COLO668 (cell line): Measurements from ENCODE around the gene LTBP1.
A peak's percentile ranks its signal among the peaks of the same experiment; 100 is the strongest.
"Not testable (repeated sequence)": the region's sequence is repeated elsewhere in the genome, so short reads cannot be mapped to it uniquely, and the experiment has no call there.

ENCODE experiments used
- DNase-seq: peaks from one replicate; lab custom pipeline; 2025; ENCODE audit not compliant: unreplicated experiment; lab: John Stamatoyannopoulos, UW

Gene LTBP1

DNA sequence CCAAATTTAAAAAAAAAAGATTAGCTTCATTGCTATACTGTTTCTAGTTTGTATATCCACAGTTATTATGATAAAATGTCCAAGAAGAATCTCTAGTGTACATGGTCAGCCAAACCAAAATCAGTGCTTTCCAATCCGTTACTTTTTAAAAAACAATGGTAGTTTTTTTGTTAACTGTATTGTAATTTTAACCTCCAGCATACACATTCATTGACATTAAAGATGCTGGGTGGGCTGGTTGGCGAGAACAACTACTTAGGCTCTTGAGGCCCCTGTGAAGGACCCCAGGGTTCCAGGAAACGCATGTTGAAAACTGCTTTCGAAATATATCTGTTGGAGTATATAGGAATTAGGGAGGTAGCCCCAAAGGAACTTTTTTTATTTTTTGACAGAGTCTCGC is 422.4 kb downstream of the LTBP1 start:
- no peak for DNase-seq

DNA sequence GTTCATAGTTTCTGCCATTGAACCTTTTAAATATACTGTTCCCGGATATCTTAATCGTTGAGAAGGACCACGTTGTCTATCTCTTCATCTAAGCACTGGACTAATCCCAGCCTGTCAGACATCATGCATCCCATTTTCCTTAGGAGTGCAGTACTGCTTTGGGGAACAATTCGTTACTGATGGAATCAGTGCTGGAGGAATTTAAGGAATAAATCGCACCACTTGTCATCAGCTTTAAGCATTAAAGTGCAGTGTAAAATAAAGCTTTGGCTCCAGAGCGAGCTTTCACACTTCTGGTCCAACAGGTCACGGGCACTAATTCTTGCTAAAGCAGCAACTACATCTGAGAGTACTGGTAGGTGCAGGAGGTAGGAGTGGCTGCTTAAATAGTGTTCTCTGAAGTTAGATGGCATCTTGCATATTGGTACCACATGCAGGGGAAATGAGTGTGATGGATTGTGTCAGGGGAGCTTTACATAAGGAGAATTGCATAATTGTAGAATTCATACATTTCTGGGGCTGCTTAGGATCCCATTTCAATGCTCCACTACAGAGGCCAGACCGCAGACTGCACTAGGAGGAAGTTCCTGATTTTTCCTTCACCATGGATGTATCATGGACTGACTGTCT is 424.0 kb downstream of the LTBP1 start:
- no peak for DNase-seq

DNA sequence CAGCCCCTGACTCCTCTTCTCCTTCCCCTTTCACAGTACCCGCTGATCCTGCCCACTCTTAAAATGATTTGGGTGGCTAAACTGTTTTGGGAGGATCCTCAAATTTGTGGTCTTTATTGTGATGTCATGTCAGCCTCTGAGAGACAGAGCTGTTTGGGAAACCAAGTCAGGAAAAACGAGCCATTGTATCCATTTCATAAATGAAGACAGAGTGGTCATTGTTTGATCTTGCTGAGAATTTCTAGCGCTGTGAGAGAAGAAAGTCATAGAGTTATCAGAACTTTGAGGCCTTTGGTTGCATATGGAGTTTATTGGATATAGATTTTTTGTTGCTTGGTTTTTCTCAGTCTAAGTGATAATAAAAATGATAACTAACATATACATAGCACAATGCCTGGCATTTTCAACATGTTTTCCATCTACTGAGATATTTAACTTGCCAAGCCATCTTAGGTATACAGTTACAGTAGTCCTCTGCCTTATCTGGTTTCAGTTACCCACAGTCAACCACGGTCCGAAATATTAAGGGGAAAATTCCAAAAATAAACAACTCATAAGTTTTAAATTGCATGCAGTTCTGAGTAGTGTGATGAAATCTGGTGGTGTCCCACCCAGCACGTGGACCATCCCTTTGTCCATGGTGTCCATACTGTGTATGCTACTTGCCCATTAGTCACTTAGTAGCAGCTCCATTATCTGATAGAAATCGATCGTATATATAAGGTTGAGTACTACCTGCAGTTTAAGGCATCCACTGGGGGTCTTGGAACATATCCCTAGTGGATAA is 424.7 kb downstream of the LTBP1 start:
- no peak for DNase-seq

DNA sequence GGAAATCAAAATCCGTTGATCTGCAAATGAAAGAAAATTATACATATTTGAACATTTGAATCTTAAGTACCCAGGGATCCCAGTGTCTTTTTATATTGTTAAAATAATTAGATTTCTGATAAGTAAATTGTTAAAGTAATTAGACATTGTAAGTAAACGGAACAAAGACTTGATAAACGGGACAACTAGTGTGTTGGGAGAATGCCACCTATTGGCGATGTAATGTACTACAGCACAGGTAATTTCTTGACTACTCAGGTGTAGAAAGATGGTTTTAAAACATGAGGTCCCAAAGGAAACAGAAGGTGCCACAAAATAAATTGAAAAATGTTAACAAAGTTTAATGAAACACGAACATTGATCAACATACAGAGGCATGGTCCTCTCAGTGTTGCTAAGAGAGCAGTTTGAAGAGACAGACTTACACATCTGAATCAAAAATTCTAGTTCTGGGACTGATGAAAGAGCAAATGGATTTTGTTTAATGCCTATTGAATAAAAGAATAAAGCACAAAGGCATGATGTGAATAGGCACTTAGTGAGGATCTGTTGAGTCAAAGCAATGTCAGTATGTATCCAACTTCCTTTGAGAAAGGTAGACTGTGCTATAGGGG is 426.3 kb downstream of the LTBP1 start:
- peak; percentile 31 for DNase-seq

DNA sequence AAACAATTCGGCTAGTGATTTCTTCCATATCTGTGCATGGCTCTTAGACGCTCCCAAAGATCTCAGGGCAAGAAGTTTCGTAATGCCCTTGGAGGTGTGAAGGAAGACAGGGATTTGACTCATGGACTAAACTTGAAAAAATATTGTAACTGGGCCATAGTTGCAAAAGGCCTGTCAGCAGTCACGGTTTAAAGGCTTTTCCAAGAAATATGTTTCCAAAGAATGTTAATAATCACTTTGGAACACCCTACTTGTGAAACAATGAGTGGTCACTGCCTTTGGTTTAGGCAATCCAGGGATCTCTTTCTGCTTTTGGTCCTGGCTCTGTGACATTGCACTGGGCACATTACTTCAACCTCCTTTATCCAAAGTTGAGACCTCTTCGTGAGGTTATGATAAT is 427.2 kb downstream of the LTBP1 start:
- no peak for DNase-seq

DNA sequence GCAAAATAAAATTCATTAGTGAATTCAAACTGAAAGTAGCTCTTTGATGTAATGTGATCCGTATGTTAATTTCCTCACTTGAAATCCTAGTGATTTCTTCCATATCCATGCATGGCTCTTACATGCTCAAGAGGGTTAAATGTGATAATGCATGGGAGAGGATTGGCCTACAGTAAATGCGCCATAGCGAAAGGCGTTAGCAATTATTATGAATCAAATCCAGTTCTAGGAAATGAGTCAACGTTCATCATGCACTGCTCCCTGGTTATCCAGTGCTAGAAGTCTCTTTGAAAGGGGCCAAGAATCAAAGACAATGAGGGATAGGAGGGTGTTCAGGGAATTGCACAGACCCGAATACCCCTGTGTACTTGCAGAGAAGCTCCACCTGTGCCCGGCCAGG is 428.3 kb downstream of the LTBP1 start:
- DNase-seq = no peak

DNA sequence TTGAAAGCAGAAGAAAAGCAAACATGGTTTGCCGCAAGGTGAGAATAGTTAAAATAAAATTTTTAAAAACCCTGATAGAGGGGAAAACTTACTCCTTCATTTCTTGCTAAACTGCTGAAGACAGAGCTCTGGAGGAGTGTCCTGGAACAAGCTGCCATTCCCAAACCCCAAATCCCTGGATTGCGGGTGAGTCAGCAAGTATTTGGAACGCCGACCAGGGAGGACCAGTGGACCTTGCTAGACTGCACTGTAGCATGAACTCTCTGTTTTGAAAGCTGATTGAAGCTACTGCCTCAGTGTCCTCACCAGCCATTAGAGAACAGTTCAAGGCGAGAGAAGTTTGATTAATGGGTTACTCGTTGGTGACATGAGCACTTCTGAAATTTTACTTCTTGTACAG is 430.3 kb downstream of the LTBP1 start:
- no peak for DNase-seq

DNA sequence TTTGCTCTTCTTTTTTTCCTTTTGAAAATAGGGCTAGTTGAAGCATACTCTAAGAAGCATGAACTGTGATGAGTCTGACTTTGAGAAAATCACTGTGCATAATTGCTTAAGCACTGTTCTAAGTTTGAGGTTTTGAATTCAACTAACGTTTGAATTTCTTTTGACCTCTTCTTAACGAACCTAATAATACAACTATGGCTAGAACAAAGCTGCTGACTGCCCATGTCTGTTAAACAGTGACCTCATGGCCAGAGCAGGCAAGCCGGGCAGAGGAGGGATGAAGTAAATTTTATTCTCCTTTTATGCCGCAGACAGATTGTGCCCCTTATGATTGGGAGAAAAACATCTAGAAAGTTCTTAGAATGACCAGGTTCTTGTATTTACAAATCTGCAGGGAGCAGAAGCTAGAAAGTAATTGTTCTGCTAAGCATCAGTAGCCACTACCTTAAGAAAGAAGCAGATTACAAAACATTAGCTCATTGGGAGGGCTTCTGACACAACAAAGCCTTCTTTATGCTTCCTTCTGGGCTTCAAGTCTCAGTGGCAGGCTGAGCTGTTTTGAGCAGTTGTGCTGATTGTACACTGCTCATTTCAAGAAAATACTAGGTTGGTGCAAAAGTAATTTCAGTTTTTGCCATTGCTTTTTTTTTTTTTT is 431.9 kb downstream of the LTBP1 start:
- no peak for DNase-seq

DNA sequence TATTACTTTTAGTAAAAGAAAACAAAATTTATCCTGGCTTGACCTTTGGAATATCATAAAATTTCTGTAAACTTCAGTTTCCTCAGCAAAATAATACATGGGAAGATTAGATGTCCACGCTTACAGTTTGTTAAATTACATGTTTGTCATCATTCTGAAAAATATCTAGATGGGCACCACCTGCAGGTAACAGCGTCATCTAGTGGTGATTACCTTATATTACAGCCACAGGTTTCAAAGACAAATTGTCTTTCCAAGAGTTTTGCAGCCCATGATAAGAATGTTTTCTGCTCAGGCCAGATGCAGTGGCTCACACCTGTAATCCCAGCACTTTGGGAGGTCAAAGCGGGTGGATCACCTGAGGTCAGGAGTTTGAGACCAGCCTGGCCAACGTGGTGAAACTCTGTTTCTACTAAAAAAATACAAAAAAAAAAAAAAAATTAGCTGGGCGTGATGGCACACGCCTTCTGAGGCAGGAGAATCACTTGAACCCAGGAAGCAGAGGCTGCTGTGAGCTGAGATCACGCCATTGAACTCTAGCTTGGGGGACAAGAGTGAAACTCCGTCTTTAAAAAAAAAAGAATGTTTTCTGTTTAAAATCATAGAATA is 433.4 kb downstream of the LTBP1 start:
- DNase-seq = no peak

DNA sequence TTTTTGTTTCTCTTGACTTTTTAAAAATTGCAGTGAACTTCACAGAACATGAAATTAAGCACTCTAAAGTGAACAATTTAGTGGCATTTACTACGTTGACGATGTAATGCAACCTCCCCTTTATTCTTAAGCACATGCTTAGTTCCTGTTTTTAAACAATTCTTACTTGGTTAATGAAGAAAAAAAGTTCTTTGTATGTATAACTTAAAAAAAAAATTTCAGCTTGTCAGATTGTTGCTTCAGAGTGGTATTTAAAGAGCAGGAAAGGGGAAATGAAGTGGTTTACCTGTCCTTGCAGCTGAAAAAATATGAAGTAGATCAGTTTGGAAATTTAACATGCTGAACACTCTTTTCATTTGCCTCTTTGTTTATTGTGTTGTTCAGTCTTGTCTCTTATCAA is 434.0 kb downstream of the LTBP1 start:
- no peak for DNase-seq

DNA sequence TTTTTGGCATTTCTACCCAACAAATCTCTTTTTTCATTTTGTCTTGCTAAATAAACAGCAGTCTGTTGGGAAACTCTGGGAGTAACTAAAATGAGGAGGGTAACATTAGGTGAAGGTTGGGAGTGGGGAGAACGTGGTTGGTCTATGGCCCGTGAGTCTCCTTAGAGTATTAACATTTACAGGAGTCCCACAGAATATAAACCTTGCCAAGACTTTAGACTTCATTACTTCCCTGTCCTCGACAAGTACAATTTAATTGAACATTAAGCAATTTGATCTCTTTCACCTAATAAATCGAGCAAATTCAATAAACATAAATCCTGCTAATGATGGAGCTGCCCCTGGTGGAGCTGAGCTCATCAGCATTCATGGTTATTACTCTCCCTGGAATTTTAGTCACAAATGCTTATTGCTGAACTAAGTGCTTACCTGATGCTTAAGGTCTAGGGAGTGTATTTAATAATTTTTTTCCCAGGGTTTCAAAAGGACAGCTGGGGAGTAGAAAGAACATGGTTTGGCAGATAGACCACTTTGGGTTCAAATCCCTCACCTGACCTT is 434.6 kb downstream of the LTBP1 start:
- DNase-seq = no peak

DNA sequence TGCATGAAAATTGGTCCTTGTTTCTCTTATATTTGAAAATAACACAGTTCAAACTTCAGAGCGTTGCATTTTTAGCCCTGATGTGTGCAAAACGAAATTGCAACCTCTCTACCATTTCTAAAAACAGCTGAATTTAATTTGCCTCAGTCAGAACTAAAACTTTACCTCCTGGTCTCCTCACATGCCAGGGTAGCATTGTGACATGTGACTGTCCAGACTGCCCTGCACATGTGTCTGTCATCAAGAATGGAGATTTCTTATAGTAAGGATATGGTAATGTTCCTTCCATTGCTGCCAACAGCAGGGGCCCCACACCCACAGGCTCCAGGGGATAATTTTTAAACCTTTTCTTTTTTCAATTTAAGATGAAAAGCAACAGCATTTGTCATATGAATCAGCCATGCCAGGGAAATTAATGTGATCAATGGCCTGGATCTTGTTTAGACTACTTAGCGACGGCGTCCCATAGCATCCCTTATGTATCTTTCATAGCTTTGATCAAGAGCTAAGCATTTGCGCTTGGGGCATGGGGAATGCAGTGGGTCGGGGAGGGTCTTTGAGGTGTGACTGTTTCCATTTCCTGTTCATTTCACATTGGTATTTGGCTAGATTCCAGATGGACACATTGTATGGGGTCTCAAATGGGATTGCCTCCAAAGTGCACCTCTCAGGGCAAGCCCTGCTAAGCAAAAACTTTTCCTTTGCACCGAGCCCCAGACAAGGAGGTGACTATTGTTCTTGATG is 437.3 kb downstream of the LTBP1 start:
- no peak for DNase-seq

DNA sequence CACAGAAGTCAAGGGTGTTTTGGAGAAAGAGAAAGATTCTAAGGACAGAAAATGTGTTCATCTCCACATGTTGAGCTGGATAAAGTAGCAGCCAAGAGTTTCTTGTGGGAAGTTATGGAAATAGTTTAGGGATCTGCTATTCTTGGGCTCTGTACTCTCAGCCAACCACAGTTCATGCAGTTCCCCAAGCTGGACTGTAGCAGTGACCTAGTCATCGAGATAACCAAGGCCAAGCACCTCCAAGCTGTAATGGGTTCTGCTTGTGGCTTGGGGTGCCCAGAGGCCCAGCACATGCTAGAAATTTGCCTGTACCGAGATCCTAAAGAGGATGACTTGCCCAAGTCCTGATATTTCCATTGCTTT is 437.8 kb downstream of the LTBP1 start:
- no peak for DNase-seq

DNA sequence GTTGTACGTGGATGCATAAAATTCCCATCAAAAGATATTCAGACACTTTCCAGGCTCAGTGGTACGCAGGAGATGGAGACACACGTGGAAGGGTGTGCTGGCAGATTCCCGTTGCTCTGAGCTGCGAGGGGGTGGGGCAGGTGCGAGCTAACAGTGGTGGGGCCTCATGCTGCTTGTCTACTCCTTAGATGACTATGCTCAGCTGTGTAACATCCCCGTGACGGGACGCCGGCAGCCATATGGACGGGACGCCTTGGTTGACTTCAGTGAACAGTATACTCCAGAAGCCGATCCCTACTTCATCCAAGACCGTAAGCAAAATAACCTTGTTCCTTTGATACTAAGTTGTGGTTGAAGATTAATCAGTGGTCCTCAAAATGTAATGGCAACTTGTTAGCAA is 442.2 kb downstream of the LTBP1 start:
- no peak for DNase-seq

DNA sequence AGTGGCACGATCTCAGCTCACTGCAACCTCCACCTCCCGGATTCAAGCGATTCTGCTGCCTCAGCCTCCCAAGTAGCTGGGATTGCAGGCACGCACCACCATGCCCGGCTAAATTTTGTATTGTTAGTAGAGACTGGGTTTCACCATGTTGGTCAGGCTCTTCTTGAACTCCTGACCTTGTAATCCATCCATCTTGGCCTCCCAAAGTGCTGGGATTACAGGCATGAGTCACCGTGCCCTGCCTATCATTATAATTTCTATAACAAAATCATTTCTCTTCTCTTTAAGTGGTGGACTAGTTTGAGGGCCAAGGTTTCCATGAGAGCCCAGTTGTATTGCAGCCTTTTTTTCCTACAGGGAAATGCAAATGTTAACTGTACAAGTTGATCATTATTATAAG is 442.9 kb downstream of the LTBP1 start:
- DNase-seq = not testable (repeated sequence)

DNA sequence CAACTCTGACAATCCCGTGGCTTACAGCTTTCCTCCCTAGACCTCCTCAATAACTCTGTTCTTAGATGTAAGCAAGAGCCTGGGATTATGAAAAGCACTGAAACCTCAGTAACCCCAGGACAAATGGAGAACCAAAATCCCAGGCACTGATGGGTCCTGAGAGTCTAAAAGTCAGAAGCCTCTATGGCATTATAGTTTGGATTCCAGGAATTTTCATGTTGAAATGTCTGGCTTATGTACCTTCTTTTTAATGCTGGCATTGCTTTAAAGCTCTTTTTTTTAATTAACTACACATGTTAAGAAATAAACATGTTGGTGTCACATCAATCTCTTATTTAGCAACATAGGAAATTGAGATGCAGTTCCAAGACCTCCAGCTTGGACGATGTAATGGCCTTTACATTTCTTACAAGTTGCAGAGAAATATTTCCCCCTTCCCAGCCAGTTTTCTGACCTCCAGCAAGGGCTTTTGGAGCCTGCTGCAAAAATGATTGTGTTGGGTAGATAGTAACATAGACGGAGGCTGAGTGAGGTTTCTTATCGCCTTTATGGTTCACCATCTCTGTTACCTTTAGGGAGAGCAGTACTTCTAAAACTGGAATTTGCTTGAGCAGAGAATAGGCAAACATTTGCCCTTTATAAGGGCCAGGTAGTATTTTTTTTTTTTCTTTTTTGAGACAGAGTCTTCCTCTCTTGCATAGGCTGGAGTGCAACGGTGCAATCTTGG is 444.9 kb downstream of the LTBP1 start:
- DNase-seq = no peak

DNA sequence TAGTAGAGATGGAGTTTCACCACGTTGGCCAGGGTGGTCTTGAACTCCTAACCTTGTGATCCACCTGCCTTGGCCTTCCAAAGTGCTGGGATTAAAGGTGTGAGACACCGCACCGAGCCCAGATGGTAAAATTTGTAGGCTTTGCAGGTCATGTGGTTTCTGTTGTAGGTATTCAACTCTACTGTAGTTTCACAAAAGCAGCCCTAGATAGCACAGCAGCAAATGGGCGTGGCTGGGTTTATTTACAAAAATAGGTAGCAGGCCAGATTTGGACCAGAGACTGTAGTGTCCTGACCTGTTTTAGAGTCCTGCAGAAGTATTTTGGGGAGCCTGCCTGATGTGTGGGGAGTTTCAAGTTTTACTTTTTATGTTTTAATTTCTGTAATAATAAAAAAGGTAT is 445.6 kb downstream of the LTBP1 start:
- DNase-seq = no peak

DNA sequence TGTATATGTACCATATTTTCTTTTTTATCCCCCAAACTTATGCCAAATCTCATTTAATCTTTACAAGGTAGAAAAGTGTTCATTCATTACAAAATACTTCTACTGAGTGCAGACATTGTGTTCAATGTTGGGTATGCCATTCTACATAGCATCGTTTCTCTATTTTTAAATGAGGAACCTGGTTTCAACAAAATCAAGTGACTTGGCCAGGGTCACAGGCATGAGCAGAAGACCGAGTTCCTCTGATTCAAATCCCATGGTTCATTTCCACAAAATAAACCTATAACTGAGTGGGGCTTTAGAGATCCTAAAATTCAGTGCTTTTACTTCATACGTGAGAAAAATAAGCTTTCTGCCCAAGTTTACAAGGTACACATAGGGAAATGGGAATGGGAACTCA is 448.3 kb downstream of the LTBP1 start:
- DNase-seq = no peak

DNA sequence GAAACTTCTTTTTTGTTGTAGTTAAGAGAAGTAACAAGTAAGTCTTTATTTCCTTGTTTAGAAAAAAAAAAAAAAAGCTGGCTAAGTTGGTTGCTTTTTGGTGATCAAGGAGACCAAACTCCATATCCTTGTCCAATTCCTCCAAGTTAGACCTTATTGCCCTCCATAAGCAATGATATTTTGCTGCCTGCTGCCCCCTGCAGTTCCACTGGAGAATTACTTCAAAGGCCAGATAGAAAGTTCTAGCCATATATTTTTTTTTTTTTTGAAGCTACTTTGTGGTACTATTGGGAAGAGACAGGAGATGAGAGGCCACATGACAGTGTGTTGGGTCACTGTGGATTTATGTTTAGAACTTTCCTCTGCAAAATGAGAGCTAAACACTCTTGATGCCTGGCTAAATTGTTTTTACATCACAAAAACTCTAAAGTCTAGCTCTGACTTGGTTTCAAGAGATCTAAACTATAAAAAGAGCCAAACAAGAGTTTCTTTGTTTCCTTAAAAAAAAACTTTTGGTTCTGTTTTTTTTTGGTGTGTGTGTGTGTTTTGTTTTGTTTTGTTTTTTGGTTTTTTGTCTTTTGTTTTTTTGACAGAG is 449.0 kb downstream of the LTBP1 start:
- DNase-seq = peak; percentile 27

DNA sequence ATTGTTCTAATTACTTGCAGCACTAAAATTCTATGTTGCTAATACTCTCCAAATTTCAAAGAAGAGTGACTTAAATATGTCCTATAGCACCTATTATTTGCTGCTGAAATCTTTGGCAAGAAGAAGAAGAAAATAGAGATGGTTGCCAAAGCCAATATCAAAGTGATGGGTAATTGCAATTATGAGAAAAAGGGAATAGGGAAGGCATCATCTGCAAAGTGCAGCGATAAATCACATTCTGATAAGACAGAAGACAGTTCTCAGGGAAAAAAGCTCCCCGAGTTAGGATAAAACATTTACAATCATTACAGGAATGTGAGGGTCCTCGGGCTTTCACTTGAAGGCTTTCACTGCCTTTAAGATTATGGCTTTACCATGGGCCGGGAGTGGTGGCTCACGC is 457.6 kb downstream of the LTBP1 start:
- DNase-seq = no peak
